Measurements from ENCODE around the gene ROR1. TPM values are rescaled to one million over a fixed set of nuclear protein-coding genes. Genes with fewer than 3 reads are reported as not detected.

Gene ROR1
- total and polyA plus RNA-seq, 2 of the 13 experiments (the other 11 are each of a cell fraction or from before 2014, with no cell fraction given) = 0.58 to 2.3 TPM

DNA sequence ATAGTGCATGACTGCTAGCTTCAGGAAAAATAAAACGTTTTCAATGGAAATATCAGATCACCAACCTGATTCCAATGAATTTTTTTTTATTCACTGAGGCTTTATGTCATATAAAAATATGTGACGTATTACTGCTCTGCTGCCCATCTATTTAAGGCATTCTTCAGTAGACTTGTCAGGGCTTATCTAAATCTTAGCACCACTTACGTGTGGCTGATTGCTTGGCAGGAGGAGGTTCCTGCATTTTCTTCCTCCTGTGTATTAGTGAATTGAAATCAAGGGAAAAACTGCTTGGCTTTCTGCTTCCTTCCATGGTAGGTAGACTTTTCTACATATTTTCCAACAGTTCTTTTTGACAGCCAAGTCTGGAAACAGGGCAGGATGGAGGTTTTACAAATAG is 80.3 kb downstream of the ROR1 start (continued):
- TF ChIP-seq, protein P1, sequence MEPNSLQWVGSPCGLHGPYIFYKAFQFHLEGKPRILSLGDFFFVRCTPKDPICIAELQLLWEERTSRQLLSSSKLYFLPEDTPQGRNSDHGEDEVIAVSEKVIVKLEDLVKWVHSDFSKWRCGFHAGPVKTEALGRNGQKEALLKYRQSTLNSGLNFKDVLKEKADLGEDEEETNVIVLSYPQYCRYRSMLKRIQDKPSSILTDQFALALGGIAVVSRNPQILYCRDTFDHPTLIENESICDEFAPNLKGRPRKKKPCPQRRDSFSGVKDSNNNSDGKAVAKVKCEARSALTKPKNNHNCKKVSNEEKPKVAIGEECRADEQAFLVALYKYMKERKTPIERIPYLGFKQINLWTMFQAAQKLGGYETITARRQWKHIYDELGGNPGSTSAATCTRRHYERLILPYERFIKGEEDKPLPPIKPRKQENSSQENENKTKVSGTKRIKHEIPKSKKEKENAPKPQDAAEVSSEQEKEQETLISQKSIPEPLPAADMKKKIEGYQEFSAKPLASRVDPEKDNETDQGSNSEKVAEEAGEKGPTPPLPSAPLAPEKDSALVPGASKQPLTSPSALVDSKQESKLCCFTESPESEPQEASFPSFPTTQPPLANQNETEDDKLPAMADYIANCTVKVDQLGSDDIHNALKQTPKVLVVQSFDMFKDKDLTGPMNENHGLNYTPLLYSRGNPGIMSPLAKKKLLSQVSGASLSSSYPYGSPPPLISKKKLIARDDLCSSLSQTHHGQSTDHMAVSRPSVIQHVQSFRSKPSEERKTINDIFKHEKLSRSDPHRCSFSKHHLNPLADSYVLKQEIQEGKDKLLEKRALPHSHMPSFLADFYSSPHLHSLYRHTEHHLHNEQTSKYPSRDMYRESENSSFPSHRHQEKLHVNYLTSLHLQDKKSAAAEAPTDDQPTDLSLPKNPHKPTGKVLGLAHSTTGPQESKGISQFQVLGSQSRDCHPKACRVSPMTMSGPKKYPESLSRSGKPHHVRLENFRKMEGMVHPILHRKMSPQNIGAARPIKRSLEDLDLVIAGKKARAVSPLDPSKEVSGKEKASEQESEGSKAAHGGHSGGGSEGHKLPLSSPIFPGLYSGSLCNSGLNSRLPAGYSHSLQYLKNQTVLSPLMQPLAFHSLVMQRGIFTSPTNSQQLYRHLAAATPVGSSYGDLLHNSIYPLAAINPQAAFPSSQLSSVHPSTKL (CRISPR knock-in tag; IDR thresholded peaks at IDR 0.05) = no peak
- TF ChIP-seq, protein P2, sequence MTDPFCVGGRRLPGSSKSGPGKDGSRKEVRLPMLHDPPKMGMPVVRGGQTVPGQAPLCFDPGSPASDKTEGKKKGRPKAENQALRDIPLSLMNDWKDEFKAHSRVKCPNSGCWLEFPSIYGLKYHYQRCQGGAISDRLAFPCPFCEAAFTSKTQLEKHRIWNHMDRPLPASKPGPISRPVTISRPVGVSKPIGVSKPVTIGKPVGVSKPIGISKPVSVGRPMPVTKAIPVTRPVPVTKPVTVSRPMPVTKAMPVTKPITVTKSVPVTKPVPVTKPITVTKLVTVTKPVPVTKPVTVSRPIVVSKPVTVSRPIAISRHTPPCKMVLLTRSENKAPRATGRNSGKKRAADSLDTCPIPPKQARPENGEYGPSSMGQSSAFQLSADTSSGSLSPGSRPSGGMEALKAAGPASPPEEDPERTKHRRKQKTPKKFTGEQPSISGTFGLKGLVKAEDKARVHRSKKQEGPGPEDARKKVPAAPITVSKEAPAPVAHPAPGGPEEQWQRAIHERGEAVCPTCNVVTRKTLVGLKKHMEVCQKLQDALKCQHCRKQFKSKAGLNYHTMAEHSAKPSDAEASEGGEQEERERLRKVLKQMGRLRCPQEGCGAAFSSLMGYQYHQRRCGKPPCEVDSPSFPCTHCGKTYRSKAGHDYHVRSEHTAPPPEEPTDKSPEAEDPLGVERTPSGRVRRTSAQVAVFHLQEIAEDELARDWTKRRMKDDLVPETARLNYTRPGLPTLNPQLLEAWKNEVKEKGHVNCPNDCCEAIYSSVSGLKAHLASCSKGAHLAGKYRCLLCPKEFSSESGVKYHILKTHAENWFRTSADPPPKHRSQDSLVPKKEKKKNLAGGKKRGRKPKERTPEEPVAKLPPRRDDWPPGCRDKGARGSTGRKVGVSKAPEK (CRISPR knock-in tag; IDR thresholded peaks at IDR 0.05; ENCODE audit: borderline replicate concordance) = no peak
- TF ChIP-seq, protein P3, sequence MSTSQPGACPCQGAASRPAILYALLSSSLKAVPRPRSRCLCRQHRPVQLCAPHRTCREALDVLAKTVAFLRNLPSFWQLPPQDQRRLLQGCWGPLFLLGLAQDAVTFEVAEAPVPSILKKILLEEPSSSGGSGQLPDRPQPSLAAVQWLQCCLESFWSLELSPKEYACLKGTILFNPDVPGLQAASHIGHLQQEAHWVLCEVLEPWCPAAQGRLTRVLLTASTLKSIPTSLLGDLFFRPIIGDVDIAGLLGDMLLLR (CRISPR knock-in tag; IDR thresholded peaks at IDR 0.05) = no peak
- TF ChIP-seq ZNF367 (CRISPR knock-in tag; IDR thresholded peaks at IDR 0.05; ENCODE audit: borderline replicate concordance) (no peak), ZNF292 (CRISPR knock-in tag; IDR thresholded peaks at IDR 0.05; ENCODE audit: borderline replicate concordance, low read depth) (no peak), ZNF33A (CRISPR knock-in tag; IDR thresholded peaks at IDR 0.05; ENCODE audit: borderline replicate concordance) (no peak), BRCA1 (CRISPR knock-in tag; IDR thresholded peaks at IDR 0.05) (no peak), FIP1L1 (IDR thresholded peaks at IDR 0.05; ENCODE audit: borderline replicate concordance, insufficient read depth, low read depth, low read length) (no peak), RFXAP (CRISPR knock-in tag; IDR thresholded peaks at IDR 0.05; ENCODE audit: borderline replicate concordance) (no peak), ZNF605 (CRISPR knock-in tag; IDR thresholded peaks at IDR 0.05) (no peak), ZNF83 (CRISPR knock-in tag; IDR thresholded peaks at IDR 0.05; ENCODE audit: borderline replicate concordance) (no peak), TP53 (CRISPR knock-in tag; conservative IDR thresholded peaks at IDR 0.05) (no peak)
- TF ChIP-seq, protein P4, sequence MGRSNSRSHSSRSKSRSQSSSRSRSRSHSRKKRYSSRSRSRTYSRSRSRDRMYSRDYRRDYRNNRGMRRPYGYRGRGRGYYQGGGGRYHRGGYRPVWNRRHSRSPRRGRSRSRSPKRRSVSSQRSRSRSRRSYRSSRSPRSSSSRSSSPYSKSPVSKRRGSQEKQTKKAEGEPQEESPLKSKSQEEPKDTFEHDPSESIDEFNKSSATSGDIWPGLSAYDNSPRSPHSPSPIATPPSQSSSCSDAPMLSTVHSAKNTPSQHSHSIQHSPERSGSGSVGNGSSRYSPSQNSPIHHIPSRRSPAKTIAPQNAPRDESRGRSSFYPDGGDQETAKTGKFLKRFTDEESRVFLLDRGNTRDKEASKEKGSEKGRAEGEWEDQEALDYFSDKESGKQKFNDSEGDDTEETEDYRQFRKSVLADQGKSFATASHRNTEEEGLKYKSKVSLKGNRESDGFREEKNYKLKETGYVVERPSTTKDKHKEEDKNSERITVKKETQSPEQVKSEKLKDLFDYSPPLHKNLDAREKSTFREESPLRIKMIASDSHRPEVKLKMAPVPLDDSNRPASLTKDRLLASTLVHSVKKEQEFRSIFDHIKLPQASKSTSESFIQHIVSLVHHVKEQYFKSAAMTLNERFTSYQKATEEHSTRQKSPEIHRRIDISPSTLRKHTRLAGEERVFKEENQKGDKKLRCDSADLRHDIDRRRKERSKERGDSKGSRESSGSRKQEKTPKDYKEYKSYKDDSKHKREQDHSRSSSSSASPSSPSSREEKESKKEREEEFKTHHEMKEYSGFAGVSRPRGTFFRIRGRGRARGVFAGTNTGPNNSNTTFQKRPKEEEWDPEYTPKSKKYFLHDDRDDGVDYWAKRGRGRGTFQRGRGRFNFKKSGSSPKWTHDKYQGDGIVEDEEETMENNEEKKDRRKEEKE (IDR thresholded peaks at IDR 0.05) = no peak

Measured in HepG2 (cell line).